Parathyroid adenoma (tissue), 2 donors: ENCODE results near the gene SPEM2.

ENCODE experiments used
- H2AFZ ChIP-seq: fragments of 300-600 bp; sonication (generic); one replicate; pipeline ENCODE4 v1.7.0; 2017; ENCODE audit warnings: antibody characterized with exemption, mild to moderate bottlenecking
- H3K27ac ChIP-seq: fragments of 300-600 bp; sonication (generic); one replicate; pipeline ENCODE4 v1.7.0; 2017
- H3K27me3 ChIP-seq: fragments of 300-600 bp; sonication (generic); one replicate; pipeline ENCODE4 v1.7.0; 2017; ENCODE audit warnings: low read length; ENCODE audit not compliant: control insufficient read depth, insufficient read depth
- H3K36me3 ChIP-seq: fragments of 300-600 bp; sonication (generic); one replicate; pipeline ENCODE4 v1.7.0; 2017; ENCODE audit warnings: low read length; ENCODE audit not compliant: control insufficient read depth, insufficient read depth
- H3K4me1 ChIP-seq: fragments of 300-600 bp; sonication (generic); one replicate; pipeline ENCODE4 v1.7.0; 2017; ENCODE audit warnings: control low read depth
- H3K4me2 ChIP-seq: fragments of 300-600 bp; sonication (generic); one replicate; pipeline ENCODE4 v1.7.0; 2017; ENCODE audit warnings: low read length
- H3K4me3 ChIP-seq: fragments of 300-600 bp; sonication (generic); one replicate; pipeline ENCODE4 v1.7.0; 2017; ENCODE audit warnings: low read depth, low read length
- H3K79me2 ChIP-seq: fragments of 300-600 bp; sonication (generic); one replicate; pipeline ENCODE4 v1.7.0; 2017; ENCODE audit warnings: control low read depth
- H3K9ac ChIP-seq: fragments of 300-600 bp; sonication (generic); one replicate; pipeline ENCODE4 v1.7.0; 2017; ENCODE audit warnings: mild to moderate bottlenecking
- H3K9me3 ChIP-seq: fragments of 300-600 bp; sonication (generic); one replicate; pipeline ENCODE4 v1.7.0; 2017; ENCODE audit warnings: low read length; ENCODE audit not compliant: control insufficient read depth
- CTCF ChIP-seq: fragments of 300-600 bp; sonication (generic); IDR thresholded peaks from one replicate; pipeline ENCODE4 v1.7.0; 2017; ENCODE audit warnings: antibody characterized with exemption, mild to moderate bottlenecking
- donor health status: primary hyperparathyroidism.

SPEM2 gene

GRCh38 chr17:7382901-7383300, 42.5 kb upstream of the SPEM2 start:
- Histone ChIP-seq H3K27ac (no peak overlapping the region), H3K4me1 (peaks cover 17% of the 10 kb centered on the region), H3K4me2 (no peak overlapping the region), H3K27me3 (no peaks in the 10 kb centered on the region), H3K36me3 (no peaks in the 10 kb centered on the region), H3K4me3 (no peak overlapping the region), H2AFZ (no peak overlapping the region), H3K79me2 (peaks cover 6% of the 10 kb centered on the region), H3K9me3 (no peaks in the 10 kb centered on the region), H3K9ac (no peak overlapping the region)
- TF ChIP-seq CTCF, result no peak

GRCh38 chr17:7383371-7383741, 42.1 kb upstream of the SPEM2 start:
- H3K27ac ChIP-seq, result no peak overlapping the region
- no peak overlapping the region for H3K9ac ChIP-seq
- H3K27me3 ChIP-seq, result no peaks in the 10 kb centered on the region
- no peak overlapping the region for H3K4me3 ChIP-seq
- no peaks in the 10 kb centered on the region for H3K9me3 ChIP-seq
- no peak overlapping the region for H3K4me2 ChIP-seq
- H2AFZ ChIP-seq, result no peak overlapping the region
- peaks cover 6% of the 10 kb centered on the region for H3K79me2 ChIP-seq
- no peaks in the 10 kb centered on the region for H3K36me3 ChIP-seq
- no peak for TF ChIP-seq CTCF
- peaks cover 17% of the 10 kb centered on the region for H3K4me1 ChIP-seq

- peaks cover 17% of the 10 kb centered on the region for H3K4me1 ChIP-seq
- H3K36me3 ChIP-seq, result no peaks in the 10 kb centered on the region
- H3K9ac ChIP-seq, result no peak overlapping the region
- H2AFZ ChIP-seq, result no peak overlapping the region
- no peak for TF ChIP-seq CTCF
- H3K4me3 ChIP-seq, result no peak overlapping the region
- no peaks in the 10 kb centered on the region for H3K27me3 ChIP-seq
- H3K9me3 ChIP-seq, result no peaks in the 10 kb centered on the region
- peaks cover 6% of the 10 kb centered on the region for H3K79me2 ChIP-seq
- no peak overlapping the region for H3K27ac ChIP-seq
- no peak overlapping the region for H3K4me2 ChIP-seq
Observed at GRCh38 chr17:7383742-7384488, 41.5 kb upstream of the SPEM2 start.

- no peaks in the 10 kb centered on the region for H3K27me3 ChIP-seq
- no peaks in the 10 kb centered on the region for H3K36me3 ChIP-seq
- TF ChIP-seq CTCF, result no peak
- no peak overlapping the region for H3K4me2 ChIP-seq
- H3K9me3 ChIP-seq, result no peaks in the 10 kb centered on the region
- no peak overlapping the region for H3K27ac ChIP-seq
- H2AFZ ChIP-seq, result no peak overlapping the region
- peaks cover 14% of the 10 kb centered on the region for H3K4me1 ChIP-seq
- peaks cover under 1% of the 10 kb centered on the region for H3K79me2 ChIP-seq
- H3K9ac ChIP-seq, result no peak overlapping the region
- H3K4me3 ChIP-seq, result no peak overlapping the region
Observed at GRCh38 chr17:7384489-7385081, 40.8 kb upstream of the SPEM2 start.

- H3K4me3 ChIP-seq, result no peak overlapping the region
- H3K36me3 ChIP-seq, result no peaks in the 10 kb centered on the region
- no peak overlapping the region for H3K9ac ChIP-seq
- no peaks in the 10 kb centered on the region for H3K27me3 ChIP-seq
- no peak overlapping the region for H3K4me2 ChIP-seq
- no peak overlapping the region for H2AFZ ChIP-seq
- no peaks in the 10 kb centered on the region for H3K79me2 ChIP-seq
- H3K9me3 ChIP-seq, result no peaks in the 10 kb centered on the region
- peaks cover 2% of the 10 kb centered on the region for H3K4me1 ChIP-seq
- no peak for TF ChIP-seq CTCF
- no peak overlapping the region for H3K27ac ChIP-seq
Observed at GRCh38 chr17:7388856-7389255, 36.6 kb upstream of the SPEM2 start.
